Measurements from ENCODE around the gene TSPAN14.
"Not testable (repeated sequence)": the region's sequence is repeated elsewhere in the genome, so short reads cannot be mapped to it uniquely, and the experiment has no call there.

The TSPAN14 gene

DNA sequence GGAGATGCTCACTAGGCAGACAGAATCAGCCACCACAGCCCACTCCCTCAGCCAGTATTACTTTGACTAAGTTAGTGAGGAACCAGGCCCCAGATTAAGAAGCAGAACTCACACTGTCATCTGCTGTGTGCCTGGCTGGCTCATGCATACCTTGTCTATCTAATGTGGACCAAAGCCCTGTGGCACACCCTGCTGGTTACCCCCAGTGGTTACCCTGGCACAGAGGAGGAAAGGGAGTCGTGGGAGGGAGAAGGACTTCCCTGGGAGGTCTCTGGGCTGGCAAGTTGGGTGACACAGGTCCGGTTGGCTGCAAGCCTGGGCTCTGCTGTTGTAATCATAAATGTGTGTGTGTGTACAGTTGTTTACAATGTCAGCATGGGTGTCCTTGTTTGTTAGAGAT lies 76.1 kb downstream of the TSPAN14 start:
- DNase-seq, result peak; percentile 15

DNA sequence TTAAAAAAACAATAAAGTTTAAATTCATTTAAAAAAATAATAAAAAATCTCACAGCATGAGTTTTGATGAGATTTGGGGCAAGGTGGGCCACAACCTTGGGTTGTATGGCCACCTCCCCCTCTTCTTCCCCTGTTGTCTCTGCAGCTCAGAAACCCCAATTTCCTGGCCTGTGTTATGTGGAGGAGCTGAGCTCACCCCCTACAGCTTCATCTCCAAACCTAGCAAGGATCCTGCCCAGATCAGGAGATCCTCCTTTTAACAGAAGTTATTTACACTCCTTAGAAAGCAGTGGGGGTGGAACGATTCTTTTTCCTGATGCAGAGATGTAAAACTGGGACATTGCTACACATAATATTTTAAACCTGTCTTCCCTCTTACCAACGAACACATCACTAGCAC lies 76.7 kb downstream of the TSPAN14 start:
- DNase-seq, result no peak

- no peak for DNase-seq
These were observed 78.5 kb downstream of the TSPAN14 start for GRCh38 chr10:80532571-80532970.

DNA sequence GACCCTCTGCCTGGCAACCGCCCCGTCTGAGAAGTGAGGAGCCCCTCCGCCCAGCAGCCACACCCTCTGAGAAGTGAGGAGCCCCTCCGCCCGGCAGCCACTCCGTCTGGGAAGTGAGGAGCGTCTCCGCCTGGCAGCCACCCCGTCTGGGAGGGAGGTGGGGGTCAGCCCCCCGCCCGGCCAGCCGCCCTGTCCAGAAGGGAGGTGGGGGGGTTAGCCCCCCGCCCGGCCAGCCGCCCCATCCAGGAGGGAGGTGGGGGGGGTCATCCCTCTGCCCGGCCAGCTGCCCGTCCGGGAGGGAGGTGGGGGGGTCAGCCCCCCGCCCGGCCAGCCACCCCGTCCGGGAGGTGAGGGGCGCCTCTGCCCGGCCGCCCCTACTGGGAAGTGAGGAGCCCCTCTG lies 79.9 kb downstream of the TSPAN14 start:
- DNase-seq, result not testable (repeated sequence)

GRCh38 chr10:80534646-80535045 lies 80.5 kb downstream of the TSPAN14 start:
- not testable (repeated sequence) for DNase-seq

GRCh38 chr10:80535671-80536360 lies 81.7 kb downstream of the TSPAN14 start:
- peak; percentile 23 for DNase-seq

GRCh38 chr10:80536361-80536835 lies 82.3 kb downstream of the TSPAN14 start:
- no peak for DNase-seq

GRCh38 chr10:80537086-80537735 lies 83.1 kb downstream of the TSPAN14 start:
- no peak for DNase-seq

GRCh38 chr10:80537736-80538480 lies 83.8 kb downstream of the TSPAN14 start, which contains the start of gene SH2D4B:
Gene SH2D4B, plus strand, starts transcription at chr10:80537902. Its CDS starts 430 bp downstream, at chr10:80538332.
- no peak for DNase-seq

- no peak for DNase-seq
These were observed 84.5 kb downstream of the TSPAN14 start for GRCh38 chr10:80538481-80539185.

DNA sequence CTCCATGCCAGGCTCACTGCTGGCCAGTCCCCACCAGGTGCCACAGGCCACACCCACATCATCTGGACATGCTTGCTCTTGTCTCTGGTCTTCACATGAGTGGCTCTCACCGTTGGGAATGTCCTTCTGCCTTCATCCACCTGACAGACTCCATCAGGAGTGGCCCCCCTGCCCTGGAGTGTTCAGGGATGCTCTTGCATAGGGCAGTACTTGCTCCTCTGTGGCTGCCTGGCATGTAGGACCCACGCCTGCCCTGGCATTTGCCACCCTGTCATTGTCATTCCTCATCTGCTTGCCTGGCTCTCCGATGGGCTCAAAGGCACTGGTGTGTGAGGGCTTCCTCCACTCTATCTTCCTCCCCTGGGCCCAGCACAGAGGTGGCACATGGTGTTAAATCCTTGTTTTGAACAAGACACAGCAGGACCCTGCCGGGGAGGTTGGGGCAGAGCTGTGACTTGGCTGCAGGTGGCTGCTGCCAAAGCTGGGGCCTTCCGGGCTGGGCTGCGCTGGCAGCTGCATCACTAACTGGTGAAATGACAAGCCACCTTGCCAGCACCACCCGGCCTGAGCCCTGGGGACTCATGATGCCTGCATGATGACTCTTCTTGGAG lies 85.4 kb downstream of the TSPAN14 start:
- no peak for DNase-seq

- DNase-seq, result no peak
These were observed 86.0 kb downstream of the TSPAN14 start for GRCh38 chr10:80540136-80540535.

GRCh38 chr10:80540618-80540980 lies 86.5 kb downstream of the TSPAN14 start:
- DNase-seq, result no peak

- DNase-seq, result no peak
These were observed 87.1 kb downstream of the TSPAN14 start for GRCh38 chr10:80540981-80541750.

DNA sequence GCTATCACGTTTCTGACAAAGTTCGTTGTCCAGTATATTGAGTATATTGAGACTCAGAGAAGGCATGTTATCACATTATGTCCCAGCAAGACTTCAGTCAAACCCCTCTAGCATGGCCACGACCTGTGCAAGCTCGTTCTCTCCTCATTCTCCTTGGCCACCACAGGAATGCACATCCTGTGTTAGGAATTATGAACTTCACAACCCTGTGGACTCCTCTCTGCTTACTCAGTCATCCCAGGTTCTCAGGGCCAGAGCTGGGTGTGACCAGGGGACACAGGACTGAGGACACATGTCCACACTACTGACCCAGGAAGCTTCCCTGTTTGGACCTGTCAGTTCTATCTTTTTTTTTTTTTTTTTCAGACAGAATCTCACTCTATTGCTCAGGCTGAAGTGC lies 87.9 kb downstream of the TSPAN14 start:
- DNase-seq, result peak; percentile 43

DNA sequence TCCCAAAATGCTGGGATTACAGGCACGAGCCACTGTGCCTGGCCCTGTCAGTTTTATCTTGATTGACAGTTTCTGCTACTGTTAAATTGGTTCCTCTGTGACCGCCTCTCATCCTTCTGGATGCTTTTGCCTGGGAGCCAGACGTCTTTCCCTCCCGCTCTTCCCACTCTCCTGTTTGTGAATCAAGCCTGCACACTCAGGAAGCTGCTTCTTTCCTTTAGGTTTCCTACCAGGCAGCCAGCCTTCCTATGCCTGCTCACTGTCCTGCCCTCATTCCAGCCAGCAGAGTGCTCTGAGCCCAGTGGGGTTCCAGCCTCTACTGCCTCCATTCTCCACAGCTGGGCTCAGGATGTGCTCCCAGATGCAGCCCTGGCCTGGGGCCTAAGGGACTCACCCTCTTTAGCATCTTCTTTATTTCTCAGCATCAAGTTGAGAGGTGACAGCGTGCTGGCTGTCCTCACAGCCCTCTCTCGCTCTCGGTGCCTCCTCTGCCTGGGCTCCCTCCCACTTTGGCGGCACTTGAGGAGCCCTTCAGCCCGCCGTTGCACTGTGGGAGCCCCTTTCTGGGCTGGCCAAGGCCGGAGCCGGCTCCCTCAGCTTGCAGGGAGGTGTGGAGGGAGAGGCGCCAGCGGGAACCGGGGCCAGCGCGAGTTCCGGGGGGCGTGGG lies 88.7 kb downstream of the TSPAN14 start:
- no peak for DNase-seq

GRCh38 chr10:80543319-80543672 lies 89.2 kb downstream of the TSPAN14 start:
- DNase-seq, result not testable (repeated sequence)

- no peak for DNase-seq
These were observed 90.3 kb downstream of the TSPAN14 start for GRCh38 chr10:80544316-80544953.

- no peak for DNase-seq
These were observed 91.3 kb downstream of the TSPAN14 start for GRCh38 chr10:80545258-80545881.

DNA sequence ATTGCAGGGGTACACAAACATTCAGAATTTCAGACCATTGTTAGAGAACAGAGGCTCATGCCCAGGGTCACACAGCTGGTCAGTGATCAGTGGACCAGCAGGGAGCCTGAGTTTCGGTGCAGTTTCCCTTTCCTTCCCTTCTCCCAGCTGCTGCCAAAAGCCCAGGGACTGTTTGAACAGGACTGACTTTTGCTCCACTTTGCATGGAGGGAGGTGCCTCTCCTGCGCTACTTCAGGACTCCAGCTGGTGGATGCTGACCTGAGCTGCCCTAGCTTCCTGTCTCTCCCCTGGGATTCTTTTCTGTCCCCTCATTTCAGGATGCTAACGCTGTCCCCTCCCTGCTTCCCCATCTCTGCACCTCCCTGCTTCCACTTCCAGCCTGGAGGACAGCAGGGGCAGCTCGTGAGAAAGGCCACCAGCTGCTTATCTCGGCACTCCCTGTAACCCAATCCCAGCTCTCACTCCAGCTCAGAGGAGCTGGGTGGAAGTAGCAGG lies 98.1 kb downstream of the TSPAN14 start:
- no peak for DNase-seq

Data from fibroblast of upper back skin (primary cell).